Effector memory CD4-positive, alpha-beta T cell (primary cell): ENCODE measurements around the gene MEGF11.

Experiments used
- DNase-seq, 3 donors: peaks; one replicate each; pipeline ENCODE4 v3.0.0-alpha.2; 2020
- H3K27ac ChIP-seq: 2 replicates; pipeline ENCODE4 v1.7.0; 2013; ENCODE audit warnings: mild to moderate bottlenecking, low read length, moderate library complexity; ENCODE audit not compliant: insufficient read depth, poor library complexity, severe bottlenecking
- H3K27me3 ChIP-seq: replicated peaks from 2 replicates; pipeline ENCODE4 v1.7.0; 2013; ENCODE audit warnings: mild to moderate bottlenecking, low read length; ENCODE audit not compliant: insufficient read depth, control insufficient read depth, poor library complexity, severe bottlenecking
- H3K36me3 ChIP-seq: 2 replicates; pipeline ENCODE4 v1.7.0; 2013; ENCODE audit warnings: mild to moderate bottlenecking, low read length, moderate library complexity; ENCODE audit not compliant: control insufficient read depth, insufficient read depth
- H3K4me1 ChIP-seq: 2 replicates; pipeline ENCODE4 v1.7.0; 2013; ENCODE audit warnings: low read length, mild to moderate bottlenecking; ENCODE audit not compliant: control insufficient read depth, insufficient read depth, poor library complexity, severe bottlenecking
- H3K4me3 ChIP-seq: 2 replicates; pipeline ENCODE4 v1.7.0; 2013; ENCODE audit warnings: low read length, low read depth, mild to moderate bottlenecking; ENCODE audit not compliant: insufficient read depth, poor library complexity, severe bottlenecking
- H3K9me3 ChIP-seq: 2 replicates; pipeline ENCODE4 v1.7.0; 2013; ENCODE audit warnings: mild to moderate bottlenecking, low read length, moderate library complexity; ENCODE audit not compliant: control insufficient read depth

MEGF11 gene

DNA sequence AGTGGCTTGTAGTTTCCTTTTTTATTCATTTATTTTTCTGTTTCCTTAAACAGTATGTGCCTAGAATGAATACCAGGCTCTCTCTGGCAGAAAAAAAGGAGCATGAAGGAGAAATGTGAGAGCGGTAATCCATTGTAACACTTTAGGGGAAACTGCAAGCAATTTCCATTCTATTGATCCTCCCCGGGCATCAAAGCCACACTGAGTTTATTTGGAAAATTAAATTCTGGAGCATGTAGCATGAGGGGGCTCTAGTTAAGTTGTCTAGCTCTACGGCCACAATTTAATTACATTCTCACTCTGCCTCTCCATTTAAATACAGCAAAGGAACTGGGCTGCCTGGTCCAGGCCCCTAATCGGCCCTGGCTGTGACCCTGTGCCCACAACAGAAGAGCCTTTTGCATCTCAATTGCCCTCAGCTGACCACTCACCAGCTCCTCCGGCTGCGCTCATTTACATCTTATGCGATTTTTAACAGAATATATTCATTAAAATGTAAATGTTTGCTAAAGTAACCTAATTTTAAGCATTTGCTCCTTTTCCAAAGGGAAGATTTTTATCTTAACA is 72.9 kb downstream of the MEGF11 start:
- DNase-seq: no peak
- no peak overlapping the region for H3K27ac ChIP-seq
- no peaks in the 10 kb centered on the region for H3K36me3 ChIP-seq
- peaks cover 7% of the 10 kb centered on the region for H3K27me3 ChIP-seq
- no peak overlapping the region for H3K4me3 ChIP-seq
- H3K4me1 ChIP-seq: no peaks in the 10 kb centered on the region
- H3K9me3 ChIP-seq: no peaks in the 10 kb centered on the region

DNA sequence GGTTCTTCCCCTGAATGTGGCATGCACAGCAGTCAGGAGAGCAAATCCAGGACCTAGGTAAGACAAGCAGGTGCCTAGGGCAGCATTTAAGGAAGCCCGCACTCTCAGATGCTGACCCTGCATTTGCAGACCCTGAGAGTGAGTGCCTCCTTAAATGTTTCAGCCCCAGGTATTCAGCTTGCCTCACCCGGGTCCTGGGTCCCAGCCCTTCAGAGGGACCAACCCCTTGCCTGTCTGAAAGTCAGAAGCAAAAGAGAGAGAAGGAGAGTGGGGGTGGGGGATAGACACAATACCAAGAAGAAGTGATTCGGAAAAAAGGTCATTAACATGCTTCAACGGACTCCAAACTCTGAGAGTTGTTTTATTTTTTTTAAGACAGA is 75.0 kb downstream of the MEGF11 start:
- H3K27me3 ChIP-seq: peaks cover 2% of the 10 kb centered on the region
- no peaks in the 10 kb centered on the region for H3K36me3 ChIP-seq
- no peak for DNase-seq
- H3K27ac ChIP-seq: no peak overlapping the region
- H3K4me1 ChIP-seq: no peaks in the 10 kb centered on the region
- H3K4me3 ChIP-seq: no peak overlapping the region
- no peaks in the 10 kb centered on the region for H3K9me3 ChIP-seq

DNA sequence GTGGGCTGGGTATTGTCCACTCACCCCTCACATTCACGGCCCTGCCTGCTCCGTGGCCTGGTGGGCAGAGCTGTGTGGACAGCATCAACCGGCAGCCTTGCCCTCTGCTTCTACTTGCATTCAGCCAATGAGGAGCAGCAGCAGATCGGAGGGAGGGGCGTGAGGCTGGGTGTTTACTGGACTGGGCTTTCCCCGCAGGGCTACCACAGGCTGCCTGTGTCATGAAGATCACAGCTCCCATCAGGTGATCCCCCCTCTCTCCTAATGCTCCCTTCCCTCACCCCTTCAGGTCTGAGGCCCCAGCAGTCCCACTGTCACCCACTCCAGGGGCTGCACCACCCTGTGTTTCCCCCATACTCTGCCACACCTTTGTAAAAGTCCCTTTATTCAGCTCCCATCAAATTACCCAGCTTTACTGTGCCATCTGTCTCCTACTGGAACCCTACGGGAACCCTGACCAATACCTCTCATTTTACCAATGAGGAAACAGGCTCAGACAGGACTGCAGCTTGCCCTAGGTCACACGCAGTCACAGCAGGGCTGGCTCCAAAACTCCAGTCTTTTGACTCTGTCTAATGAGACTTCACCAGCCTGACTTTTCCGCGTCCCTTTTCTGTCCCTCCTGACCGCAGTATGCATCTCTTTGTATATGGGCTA is 81.1 kb downstream of the MEGF11 start:
- DNase-seq: no peak
- Histone ChIP-seq H3K27me3 (no peaks in the 10 kb centered on the region), H3K4me3 (no peak overlapping the region)

DNA sequence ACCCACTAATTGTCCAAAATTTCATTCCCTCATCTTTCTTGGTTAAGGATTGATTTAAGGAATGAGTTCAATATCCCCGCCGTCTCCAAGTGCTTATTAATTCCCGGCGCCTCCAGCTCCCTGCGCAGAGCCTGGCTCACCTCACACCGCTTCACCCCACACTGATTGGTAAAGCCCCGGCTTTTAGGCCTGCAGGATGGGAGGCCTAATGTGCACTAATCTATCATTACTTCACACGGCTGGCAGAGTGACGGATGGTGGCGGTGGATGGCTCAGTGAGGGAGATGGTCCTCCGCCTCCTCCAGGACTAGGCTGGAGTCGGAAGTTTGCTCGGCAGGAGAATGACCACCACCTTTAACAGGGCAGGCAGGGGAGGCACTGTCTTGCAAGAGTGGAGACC is 81.7 kb downstream of the MEGF11 start:
- DNase-seq: no peak
- H3K27me3 ChIP-seq: no peaks in the 10 kb centered on the region
- no peak overlapping the region for H3K27ac ChIP-seq
- H3K36me3 ChIP-seq: no peaks in the 10 kb centered on the region
- H3K4me1 ChIP-seq: no peaks in the 10 kb centered on the region
- H3K4me3 ChIP-seq: no peak overlapping the region
- no peaks in the 10 kb centered on the region for H3K9me3 ChIP-seq

More for the DNA sequence above, 81.1 kb downstream of the MEGF11 start:
- no peak overlapping the region for H3K27ac ChIP-seq
- no peaks in the 10 kb centered on the region for H3K4me1 ChIP-seq
- H3K36me3 ChIP-seq: no peaks in the 10 kb centered on the region
- no peaks in the 10 kb centered on the region for H3K9me3 ChIP-seq

DNA sequence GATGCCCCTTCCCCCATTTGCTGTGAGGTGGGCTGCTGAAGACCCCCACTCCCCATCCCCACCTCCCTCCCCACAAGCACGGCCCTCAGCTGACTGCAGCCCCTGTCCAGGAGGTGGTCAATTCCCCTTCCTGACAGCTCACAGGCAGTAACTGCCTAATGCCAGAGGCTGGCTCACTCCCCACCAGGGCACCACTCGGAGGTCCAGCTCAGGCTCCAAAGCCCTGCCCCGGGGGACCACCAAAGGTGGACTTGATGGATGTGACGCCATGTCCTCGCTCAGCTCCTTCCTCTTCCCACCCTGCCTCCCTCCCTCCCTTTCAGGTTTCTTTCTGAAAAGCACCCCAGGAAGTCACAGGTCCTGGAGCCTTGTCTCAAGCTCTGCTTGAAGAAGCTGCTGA is 82.8 kb downstream of the MEGF11 start:
- Histone ChIP-seq H3K27me3 (no peaks in the 10 kb centered on the region), H3K27ac (no peak overlapping the region), H3K9me3 (no peaks in the 10 kb centered on the region), H3K4me3 (no peak overlapping the region), H3K36me3 (no peaks in the 10 kb centered on the region), H3K4me1 (no peaks in the 10 kb centered on the region)
- DNase-seq: no peak

DNA sequence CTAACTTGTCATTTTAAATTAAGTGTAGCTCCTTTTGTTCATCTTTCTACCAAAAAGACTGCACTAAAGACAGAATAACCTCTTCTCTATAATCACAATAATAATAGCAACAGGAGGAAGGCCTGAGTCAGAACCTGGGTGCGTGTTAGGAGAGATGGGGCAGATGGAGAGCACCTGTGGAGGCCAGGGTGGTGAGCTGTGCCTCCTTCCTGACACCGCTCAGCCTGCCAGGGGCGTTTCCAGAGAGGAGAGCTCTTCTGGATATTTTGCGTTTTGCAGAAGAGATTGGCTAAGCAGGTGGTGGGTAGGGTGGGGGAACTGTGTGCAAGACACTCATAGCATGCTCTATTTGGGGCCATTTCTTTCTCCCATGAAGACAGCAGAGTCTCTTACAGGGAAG is 83.5 kb downstream of the MEGF11 start:
- H3K27me3 ChIP-seq: no peaks in the 10 kb centered on the region
- no peaks in the 10 kb centered on the region for H3K4me1 ChIP-seq
- H3K4me3 ChIP-seq: no peak overlapping the region
- no peaks in the 10 kb centered on the region for H3K9me3 ChIP-seq
- no peak for DNase-seq
- H3K36me3 ChIP-seq: no peaks in the 10 kb centered on the region
- H3K27ac ChIP-seq: no peak overlapping the region

DNA sequence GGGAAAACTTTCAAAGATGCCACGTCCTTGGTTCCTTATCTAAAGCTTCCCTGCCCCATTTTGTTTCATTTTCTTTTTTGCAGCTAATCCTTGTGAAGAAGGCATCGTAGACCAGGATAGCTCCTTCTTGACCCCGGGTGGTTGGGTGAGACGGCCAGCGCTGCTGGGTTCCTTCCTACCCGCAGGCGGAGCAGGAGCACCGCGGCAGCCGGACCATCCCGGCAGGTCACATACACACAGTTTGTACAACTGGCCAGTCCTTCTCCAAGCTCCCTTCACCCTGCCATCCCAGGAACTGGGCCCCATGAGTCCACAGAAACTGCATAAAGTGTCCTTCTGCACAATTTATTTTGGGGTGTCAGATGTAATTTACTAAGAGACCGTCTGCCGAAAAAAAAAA is 83.9 kb downstream of the MEGF11 start:
- Histone ChIP-seq H3K4me3 (no peak overlapping the region), H3K9me3 (no peaks in the 10 kb centered on the region), H3K27me3 (no peaks in the 10 kb centered on the region), H3K27ac (no peak overlapping the region), H3K36me3 (no peaks in the 10 kb centered on the region), H3K4me1 (no peaks in the 10 kb centered on the region)
- no peak for DNase-seq

DNA sequence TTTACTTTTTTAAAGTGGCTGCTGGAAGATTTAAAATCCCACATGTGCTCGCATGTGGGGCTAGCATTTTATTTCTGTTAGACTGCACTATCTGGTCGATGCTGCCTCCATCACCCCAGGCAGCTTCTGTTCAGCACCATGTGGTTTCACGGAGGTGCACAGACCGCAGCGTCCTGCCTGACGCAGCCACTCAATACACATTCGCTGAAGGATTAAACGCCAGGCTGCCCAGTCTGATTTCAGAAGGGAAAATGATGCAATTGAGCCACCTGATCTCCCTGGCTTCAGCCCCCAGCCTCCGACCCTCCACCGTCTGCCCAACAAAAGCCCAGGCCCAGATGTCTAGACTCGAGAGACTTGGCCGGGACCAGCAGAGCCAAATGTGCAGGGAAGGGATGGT is 84.5 kb downstream of the MEGF11 start:
- DNase-seq: no peak
- Histone ChIP-seq H3K4me3 (no peak overlapping the region), H3K9me3 (no peaks in the 10 kb centered on the region), H3K27me3 (no peaks in the 10 kb centered on the region), H3K4me1 (no peaks in the 10 kb centered on the region), H3K36me3 (no peaks in the 10 kb centered on the region), H3K27ac (no peak overlapping the region)

DNA sequence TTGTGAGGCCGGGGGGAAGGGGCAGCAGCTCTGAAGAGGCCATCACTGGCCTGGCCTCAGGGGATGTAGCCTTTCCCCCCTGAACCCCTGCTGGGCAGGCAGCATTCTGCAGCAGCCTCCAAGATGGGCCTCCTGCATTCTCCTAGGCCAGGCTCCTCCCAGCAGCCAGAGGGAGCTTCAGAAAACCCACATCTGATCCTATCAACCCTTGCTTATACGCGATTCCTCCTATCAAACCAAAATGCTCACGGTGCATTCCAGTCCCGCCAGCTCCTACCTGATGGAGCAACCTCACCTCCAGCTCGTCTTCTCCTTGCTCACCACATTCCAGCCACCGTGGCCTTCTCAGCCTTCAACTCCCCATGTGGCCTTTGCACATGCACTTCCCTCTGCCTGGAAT is 85.7 kb downstream of the MEGF11 start:
- Histone ChIP-seq H3K4me3 (no peak overlapping the region), H3K27me3 (no peaks in the 10 kb centered on the region), H3K9me3 (no peaks in the 10 kb centered on the region)

DNA sequence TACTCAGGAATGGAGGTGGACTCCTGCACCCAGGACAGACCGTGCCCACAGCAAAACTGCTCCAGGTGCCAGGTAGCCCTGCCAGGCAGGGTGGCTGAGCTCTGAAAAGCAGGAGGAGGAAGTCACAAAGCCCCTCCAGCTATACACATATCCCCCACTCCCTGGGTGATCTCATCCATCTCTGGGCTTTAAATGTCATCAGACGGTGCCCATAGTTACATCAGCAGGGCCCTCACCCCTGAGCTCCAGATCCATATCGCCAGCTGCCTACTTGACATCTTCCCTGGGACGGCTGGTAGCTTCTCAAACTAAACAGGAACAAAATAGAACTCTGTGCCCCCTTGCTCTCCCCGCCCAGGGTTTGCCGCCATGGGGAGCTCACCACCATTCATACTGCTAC is 87.7 kb downstream of the MEGF11 start:
- no peak overlapping the region for H3K4me3 ChIP-seq
- no peaks in the 10 kb centered on the region for H3K27me3 ChIP-seq
- no peak overlapping the region for H3K27ac ChIP-seq
- no peak for DNase-seq
- no peaks in the 10 kb centered on the region for H3K9me3 ChIP-seq
- H3K4me1 ChIP-seq: no peaks in the 10 kb centered on the region
- no peaks in the 10 kb centered on the region for H3K36me3 ChIP-seq

More for the DNA sequence above, 85.7 kb downstream of the MEGF11 start:
- H3K27ac ChIP-seq: no peak overlapping the region
- H3K36me3 ChIP-seq: no peaks in the 10 kb centered on the region
- DNase-seq: no peak
- no peaks in the 10 kb centered on the region for H3K4me1 ChIP-seq
